GM11168 (cell line): ENCODE data around the gene RFC2.

ENCODE experiments used
- in situ Hi-C: fragments of 300-500 bp; cut with MboI; formaldehyde crosslinking; loops from one replicate; pipeline ENCODE4 v1.12.0; 2022; ENCODE audit warnings: low sequenced_read_pairs; ENCODE audit not compliant: unreplicated experiment

The RFC2 gene

DNA sequence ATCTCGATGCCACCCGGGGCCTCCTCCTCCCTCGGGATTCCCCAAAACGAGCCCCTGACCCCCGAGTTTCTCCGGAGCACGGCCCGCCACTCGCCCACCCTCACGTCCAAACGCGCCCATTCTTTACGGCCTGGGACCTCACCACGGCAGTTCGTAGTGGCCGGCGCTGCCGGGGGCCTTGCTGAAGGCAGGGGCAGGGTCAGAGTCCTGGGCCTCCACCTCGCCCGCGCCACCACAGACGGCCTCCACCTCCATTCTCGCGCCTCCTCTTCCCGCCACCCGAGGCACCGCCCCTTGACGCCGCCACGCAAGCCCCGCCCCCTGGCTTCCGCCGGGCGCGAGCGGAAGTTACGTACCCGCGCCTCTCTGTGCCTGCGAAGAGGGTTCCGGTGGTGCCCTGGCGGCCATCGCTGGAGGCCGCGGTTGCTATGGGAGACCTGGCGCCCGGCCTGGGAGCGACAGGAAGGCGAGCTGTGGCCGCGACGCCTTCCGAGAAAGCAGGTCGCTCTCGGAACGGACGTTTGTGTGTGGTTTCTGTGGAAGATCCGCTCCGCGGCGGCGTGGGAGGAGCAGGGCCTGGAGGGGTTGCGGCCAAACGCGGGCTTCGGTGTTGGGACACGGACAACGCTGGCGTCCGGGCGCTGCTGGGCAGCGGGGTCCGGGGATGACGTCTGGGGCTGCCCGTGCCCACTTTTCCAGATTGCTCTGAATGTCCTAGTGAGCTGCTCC, at the start of gene RFC2:
RFC2 (minus strand) TSS at position 271 of the 729 bp plus-strand sequence; CDS start at position 255, 16 bp downstream.
- in situ Hi-C loops: no loop called here

GRCh38 chr7:74302745-74303221, 48.6 kb upstream of the RFC2 start:
- in situ Hi-C loops: no loop called here

DNA sequence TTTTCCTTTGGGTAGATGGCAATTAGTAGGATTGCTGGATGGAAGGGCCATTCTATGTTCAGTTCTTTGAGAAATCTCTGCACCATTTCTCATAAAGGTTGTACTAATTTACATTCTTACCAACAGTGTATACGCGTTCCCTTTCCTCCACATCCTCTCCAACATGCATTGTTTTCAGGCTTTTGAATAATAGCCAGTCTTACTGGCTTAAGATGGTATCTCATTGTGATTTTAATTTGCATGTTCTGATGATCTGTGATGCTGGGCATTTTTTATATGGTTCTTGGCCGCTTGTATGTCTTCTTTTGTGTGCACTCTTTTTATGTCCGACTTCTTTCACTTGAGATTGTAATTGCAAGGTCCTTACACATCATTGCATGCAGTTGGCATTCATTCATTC, 46.7 kb upstream of the RFC2 start:
- in situ Hi-C loops: no loop called here

DNA sequence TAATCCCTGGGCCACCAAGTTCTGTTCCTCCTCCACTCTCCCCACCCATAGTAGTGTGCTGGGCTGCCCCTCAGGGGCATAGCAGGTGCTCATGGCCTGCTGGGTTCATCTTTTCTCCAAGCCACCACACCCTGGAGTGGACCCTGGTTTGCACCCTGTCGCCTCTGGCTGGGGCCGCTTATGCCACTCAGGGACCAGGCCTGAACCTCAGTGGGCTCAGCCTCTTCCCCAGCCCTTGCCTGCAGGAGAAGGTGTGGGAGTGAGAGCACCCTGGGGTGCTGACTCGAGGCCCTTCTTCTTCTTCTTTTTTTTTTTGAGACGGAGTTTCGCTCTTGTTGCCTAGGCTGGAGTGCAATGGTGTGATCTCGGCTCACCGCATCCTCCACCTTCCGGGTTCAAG, 45.2 kb upstream of the RFC2 start:
- in situ Hi-C loops: no loop called here

GRCh38 chr7:74297516-74298233, 43.5 kb upstream of the RFC2 start:
- in situ Hi-C loops: no loop called here

DNA sequence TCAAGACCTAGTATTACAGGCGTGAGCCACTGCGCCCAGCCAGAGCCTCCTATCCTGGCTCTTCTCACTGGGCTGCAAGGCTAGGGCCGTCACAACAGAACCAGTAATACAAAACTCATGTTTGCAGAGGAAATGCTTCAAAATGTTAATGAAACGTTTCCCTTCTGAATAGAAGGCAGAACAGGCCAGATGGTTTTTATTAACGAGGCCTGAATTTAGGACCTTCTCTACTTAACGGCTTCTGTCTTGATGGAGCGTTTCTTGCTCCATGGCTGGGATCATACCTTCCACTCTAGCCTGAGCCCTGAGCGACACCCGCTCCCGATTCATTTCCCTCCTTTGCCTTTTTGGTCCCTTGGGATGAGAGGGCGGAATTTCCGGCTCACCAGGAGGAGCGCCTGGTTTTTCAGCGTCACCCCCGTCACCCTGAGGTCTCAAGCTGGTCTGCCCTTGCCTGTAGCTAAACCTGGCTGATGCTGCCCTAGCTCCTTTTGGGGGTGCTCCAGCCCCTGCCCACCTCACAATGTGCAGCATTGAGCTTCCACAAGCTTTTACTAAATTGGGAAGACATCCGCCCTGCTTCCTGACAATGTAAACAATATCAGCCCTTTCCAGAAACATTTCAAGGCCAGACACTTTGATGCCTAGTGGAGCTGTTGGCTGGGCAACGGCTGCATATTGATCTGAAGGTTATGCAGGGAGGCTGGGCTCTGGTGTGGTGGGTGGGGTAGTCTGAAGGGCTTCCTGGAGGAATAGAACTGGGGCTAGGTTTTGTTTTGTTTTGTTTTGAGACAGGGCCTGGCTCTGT, 40.2 kb upstream of the RFC2 start:
- in situ Hi-C loops: no loop called here

DNA sequence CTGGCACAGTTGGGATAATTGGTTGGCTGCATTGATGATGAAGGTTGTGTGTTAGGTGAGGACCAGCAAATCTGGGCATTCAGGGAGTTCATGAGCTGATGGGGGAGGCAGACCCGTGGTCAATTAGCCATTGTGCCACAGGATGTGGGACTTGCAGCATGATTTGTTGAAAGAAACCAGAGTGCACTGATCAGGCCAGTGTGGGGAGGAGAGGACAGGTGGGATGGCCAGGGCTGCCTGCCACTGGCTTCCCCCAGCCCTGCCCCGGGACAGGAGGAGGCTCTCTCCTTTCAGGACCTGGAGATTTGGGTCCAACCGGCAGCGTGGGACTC, 39.3 kb upstream of the RFC2 start:
- in situ Hi-C loops: no loop called here

- in situ Hi-C loops: no loop called here
Observed at GRCh38 chr7:74292757-74293576, 38.8 kb upstream of the RFC2 start.

DNA sequence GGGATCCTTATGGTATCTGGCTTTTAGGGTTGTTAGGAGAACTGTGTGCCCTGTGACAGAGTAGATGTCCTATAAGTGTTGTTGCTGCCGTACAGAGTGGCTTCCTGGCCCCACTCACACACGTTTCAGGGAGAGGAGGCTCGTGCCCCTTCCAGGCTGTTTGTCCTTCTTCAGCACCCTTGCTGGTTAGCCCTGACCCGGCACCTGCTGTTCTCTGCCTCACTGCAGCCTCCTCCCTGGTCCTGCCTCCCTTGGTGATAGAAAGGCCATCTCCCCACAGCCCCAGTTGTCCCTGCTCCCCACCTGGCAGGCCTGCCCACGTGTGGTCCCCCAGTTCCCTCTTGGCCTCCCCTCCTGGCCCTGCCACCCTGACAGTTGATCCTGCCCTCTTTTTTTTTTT, 37.3 kb upstream of the RFC2 start:
- in situ Hi-C loops: no loop called here

GRCh38 chr7:74290981-74291441, 36.8 kb upstream of the RFC2 start:
- in situ Hi-C loops: no loop called here

DNA sequence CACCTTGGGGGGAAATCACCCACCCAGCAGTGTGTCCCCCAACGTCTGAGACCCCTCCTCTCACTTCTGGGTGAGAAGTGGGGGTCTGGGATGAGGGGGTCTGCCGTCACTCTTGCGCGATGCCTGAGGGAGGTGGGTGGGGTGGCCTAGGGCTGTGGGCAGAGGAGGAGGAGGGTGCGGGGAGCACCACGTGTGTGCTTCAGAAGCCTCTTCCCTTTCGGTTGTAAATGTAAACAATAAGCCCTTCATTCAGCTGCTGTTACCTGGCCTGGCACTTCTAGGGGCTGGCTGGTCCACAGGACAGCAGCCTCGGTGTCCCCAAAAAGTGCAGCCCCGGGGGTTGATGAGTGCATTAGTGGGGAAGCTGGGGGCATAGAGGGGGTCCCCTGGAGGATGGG, 36.4 kb upstream of the RFC2 start:
- in situ Hi-C loops: no loop called here

DNA sequence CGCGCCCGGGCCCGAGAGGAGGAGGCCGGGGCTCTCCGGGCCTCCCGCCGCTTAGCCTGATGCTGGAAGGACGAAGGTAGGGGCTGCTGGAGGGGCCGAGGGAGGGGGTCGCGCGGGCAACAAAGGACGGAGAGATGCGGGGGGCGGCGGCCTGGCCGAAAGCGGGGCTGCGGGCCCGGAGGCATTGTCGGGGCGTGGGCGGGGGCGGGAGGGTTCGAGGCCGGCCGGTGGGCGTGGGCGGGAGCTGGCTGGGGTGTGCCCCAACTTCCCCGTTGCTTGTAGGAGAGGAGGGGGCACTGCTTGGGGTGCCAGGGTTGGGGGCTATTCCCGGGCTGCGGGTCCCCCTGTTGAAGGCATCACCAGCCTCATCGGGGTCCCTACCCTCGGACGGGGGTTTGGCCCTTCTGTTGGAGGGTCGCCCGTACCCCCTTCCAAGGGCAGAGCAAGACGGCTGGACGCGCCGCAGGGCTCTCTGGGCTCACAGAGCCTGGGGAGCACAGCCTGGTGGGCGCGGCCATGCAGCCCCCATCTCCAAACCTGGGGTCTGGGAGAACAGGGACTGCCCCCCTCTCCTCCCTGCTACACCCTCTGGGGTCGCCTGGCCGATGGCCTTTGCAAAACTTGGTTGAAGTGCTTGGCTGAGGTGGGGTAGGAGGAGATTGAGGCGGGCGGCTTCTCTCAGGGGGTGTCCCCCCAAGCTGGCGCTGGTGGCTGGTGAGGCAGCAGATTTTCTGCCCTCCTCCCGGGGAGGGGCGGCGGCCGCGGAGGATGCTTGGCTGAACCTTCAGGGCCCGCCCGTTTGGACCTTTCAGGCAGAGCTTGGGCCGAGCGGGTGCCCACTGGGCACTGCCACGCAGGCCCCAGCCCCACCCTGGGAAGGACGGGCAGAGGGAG, 35.7 kb upstream of the RFC2 start:
- in situ Hi-C loops: no loop called here

DNA sequence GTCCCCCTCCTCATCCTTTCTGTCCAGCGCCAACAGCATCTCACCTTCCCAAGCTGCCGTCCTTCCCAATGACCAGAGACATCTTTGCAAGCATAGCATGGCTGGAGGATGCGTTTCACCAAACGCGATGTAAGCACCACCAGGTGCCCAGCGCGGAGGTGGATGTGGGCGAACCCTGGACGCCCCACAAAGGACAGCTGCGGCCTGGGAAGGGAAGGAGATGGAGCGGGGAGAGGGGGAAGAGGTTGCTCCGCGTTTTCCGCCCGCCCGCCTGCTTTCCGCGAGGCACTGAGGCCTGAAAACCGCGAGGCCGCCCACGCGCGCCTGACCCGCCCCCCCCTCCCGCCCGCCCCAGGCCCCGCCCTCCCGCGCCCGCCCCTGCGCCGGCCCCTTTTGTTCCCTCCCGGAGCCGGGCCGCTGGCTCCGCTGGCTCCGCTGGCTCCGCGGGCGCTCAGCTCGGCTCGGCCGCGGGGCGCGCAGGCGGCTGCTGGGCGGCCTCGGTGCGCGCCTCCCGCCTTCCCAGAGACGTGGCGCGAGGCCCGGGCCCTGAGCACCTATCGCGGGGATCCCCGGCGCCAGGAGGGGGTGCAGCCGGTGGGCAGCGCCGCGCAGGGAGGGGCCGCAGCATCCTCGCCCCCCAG, 34.9 kb upstream of the RFC2 start, which contains the start of gene CLIP2:
CLIP2 (plus strand) TSS at position 390 of the 641 bp plus-strand sequence. CDS start 28,140 bp downstream, outside the sequence.
- in situ Hi-C loops: no loop called here

GRCh38 chr7:74288034-74288881, 34.1 kb upstream of the RFC2 start:
- in situ Hi-C loops: no loop called here

DNA sequence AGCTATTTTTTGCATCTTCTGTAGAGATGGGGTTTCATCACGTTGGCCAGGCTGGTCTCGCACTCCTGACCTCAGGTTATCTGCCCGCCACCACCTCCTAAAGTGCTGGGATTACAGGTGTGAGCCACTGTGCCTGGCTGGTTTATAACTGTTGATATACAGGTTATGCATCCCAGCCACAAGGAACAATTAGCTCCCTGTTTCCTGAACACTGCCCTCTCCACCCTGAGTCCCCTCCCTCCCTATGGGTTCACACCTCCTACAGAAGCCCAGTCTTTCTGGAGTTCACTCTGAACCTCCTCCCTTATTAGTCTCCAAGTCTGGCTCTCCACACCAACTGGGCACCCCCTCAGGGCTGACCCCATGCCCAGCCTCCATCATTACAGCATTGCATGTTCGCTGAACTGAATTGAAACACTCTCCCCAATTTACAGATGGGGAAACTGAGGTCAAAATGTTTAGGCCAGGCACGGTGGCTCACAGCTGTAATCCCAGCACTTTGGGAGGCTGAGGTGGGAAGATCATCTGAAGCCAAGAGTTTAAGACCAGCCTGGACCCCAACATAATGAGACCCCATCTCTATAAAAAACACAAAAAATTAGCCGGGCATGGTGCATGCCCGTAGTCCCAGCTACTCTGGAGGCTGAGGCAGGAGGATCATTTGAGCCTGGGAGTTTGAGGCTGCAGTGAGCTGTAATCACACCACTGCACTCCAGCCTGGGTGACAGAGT, 33.3 kb upstream of the RFC2 start:
- in situ Hi-C loops: no loop called here

DNA sequence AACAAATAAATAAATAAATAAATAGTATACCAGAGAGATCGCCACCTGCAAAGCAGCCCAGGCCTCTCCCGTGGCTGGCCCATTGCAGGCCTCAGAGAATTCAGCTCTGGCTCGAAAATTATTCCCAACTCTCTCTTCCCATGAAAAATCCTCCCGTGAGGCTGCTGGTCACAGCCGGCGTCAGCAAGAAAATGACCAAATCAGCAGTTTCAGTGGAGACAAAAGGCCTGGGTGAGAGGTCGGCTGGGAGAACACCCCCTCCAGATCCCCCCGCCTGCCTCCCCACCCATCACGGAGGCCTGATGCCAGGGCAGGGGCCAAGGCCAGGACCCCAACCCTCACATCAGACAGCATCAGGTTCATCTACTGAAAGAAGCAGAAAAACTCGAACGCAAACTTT, 31.9 kb upstream of the RFC2 start:
- in situ Hi-C loops: no loop called here

GRCh38 chr7:74284781-74285259, 30.6 kb upstream of the RFC2 start:
- in situ Hi-C loops: no loop called here
